ENCODE results near the gene ACKR2. TPM values are rescaled to one million over a fixed set of nuclear protein-coding genes. Genes with fewer than 3 reads are reported as not detected.

The ACKR2 gene
- total RNA-seq, 1 experiment from 2014 or later: 0.76 TPM

DNA sequence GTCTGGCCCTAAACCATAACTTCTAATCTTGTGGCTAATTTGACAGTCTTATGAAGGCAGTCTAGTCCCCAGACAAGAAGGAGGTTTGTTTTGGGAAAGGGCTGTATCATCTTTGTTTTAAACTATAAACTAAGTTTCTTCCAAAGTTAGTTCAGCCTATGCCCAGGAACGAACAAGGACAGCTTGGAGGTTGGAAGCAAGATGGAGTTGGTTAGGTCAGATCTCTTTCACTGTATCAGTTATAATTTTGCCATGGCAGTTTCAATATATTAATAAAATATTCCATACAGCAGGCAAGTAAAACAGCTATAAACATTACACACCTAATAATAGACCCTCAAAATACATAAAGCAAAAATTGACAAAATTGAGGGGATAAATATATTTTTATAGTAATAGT, 83.6 kb downstream of the ACKR2 start:
- H2AFZ ChIP-seq (ENCODE audit: low read depth, low read length, poor library complexity, severe bottlenecking): no peak overlapping the region
- H3K27me3 ChIP-seq (ENCODE audit: insufficient read depth, low read length): no peaks in the 10 kb centered on the region
- DNase-seq (ENCODE audit: low read depth, low spot score) (no peak), ATAC-seq (no peak)
- ChIA-PET CTCF (interaction anchor here (0.9 kb wide), 1 partner anchor 73 kb away, joined by 3 read pairs; no protein-coding TSS in a partner anchor), RAD21 (ENCODE audit: low non-redundant PET in 1 of 2, low total read pairs in 2 of 2, uncharacterized antibody in 2 of 2, unreplicated experiment in 2 of 2) (no interaction called here), POLR2A (no interaction called here)
- no peak overlapping the region for H3K27ac ChIP-seq (ENCODE audit: low read depth, low read length)
- no peaks in the 10 kb centered on the region for H3K9me2 ChIP-seq (ENCODE audit: insufficient read depth)
- no peak overlapping the region for H3K4me3 ChIP-seq (replicated peaks in 1 of 2; ENCODE audit: low read depth in 1 of 2, low read length in 2 of 2)
- intact Hi-C loops (cut with micrococcal nuclease): no loop called here
- no TSS peak for BruUV-seq (replicated peaks)
- no peaks in the 10 kb centered on the region for H3K9me3 ChIP-seq (ENCODE audit: control insufficient read depth in 1 of 2, insufficient read depth in 1 of 2, low read depth in 1 of 2, low read length in 2 of 2)
- TF ChIP-seq FOSL1 (IDR thresholded peaks at IDR 0.05; ENCODE audit: low read depth) (no peak), POLR2AphosphoS5 (IDR thresholded peaks at IDR 0.05; ENCODE audit: low read depth, low read length) (no peak), EZH2 (IDR thresholded peaks at IDR 0.05) (no peak), SRF (IDR thresholded peaks at IDR 0.05; ENCODE audit: low read depth) (no peak), EGR1 (IDR thresholded peaks at IDR 0.05; ENCODE audit: low read depth) (no peak), POLR2A (IDR thresholded peaks at IDR 0.05; ENCODE audit: borderline replicate concordance, extremely low read depth, insufficient read depth, insufficient read length) (no peak), ZFX (IDR thresholded peaks at IDR 0.05) (no peak), EZH2phosphoT487 (IDR thresholded peaks at IDR 0.05; ENCODE audit: borderline replicate concordance) (no peak), ELF1 (IDR thresholded peaks at IDR 0.05; ENCODE audit: borderline replicate concordance, low read depth) (no peak), SIN3A (IDR thresholded peaks at IDR 0.05; ENCODE audit: low read depth) (no peak), TCF7L2 (IDR thresholded peaks at IDR 0.05; ENCODE audit: borderline replicate concordance, extremely low read depth, insufficient read depth, insufficient read length) (no peak), YY1 (IDR thresholded peaks at IDR 0.05; ENCODE audit: extremely low read depth, insufficient replicate concordance, low read depth, low read length) (no peak), ZNF274 (IDR thresholded peaks at IDR 0.05; ENCODE audit: low read depth, low read length) (no peak), SP1 (IDR thresholded peaks at IDR 0.05; ENCODE audit: low read depth) (no peak)
- TF ChIP-seq, protein P1, sequence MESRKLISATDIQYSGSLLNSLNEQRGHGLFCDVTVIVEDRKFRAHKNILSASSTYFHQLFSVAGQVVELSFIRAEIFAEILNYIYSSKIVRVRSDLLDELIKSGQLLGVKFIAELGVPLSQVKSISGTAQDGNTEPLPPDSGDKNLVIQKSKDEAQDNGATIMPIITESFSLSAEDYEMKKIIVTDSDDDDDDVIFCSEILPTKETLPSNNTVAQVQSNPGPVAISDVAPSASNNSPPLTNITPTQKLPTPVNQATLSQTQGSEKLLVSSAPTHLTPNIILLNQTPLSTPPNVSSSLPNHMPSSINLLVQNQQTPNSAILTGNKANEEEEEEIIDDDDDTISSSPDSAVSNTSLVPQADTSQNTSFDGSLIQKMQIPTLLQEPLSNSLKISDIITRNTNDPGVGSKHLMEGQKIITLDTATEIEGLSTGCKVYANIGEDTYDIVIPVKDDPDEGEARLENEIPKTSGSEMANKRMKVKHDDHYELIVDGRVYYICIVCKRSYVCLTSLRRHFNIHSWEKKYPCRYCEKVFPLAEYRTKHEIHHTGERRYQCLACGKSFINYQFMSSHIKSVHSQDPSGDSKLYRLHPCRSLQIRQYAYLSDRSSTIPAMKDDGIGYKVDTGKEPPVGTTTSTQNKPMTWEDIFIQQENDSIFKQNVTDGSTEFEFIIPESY (IDR thresholded peaks at IDR 0.05; ENCODE audit: extremely low read depth, insufficient replicate concordance, low read length): no peak
- TF ChIP-seq, protein P2, sequence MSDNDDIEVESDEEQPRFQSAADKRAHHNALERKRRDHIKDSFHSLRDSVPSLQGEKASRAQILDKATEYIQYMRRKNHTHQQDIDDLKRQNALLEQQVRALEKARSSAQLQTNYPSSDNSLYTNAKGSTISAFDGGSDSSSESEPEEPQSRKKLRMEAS (IDR thresholded peaks at IDR 0.05): no peak
- TF ChIP-seq, protein P3, sequence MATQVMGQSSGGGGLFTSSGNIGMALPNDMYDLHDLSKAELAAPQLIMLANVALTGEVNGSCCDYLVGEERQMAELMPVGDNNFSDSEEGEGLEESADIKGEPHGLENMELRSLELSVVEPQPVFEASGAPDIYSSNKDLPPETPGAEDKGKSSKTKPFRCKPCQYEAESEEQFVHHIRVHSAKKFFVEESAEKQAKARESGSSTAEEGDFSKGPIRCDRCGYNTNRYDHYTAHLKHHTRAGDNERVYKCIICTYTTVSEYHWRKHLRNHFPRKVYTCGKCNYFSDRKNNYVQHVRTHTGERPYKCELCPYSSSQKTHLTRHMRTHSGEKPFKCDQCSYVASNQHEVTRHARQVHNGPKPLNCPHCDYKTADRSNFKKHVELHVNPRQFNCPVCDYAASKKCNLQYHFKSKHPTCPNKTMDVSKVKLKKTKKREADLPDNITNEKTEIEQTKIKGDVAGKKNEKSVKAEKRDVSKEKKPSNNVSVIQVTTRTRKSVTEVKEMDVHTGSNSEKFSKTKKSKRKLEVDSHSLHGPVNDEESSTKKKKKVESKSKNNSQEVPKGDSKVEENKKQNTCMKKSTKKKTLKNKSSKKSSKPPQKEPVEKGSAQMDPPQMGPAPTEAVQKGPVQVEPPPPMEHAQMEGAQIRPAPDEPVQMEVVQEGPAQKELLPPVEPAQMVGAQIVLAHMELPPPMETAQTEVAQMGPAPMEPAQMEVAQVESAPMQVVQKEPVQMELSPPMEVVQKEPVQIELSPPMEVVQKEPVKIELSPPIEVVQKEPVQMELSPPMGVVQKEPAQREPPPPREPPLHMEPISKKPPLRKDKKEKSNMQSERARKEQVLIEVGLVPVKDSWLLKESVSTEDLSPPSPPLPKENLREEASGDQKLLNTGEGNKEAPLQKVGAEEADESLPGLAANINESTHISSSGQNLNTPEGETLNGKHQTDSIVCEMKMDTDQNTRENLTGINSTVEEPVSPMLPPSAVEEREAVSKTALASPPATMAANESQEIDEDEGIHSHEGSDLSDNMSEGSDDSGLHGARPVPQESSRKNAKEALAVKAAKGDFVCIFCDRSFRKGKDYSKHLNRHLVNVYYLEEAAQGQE (IDR thresholded peaks at IDR 0.05; ENCODE audit: low read depth): no peak
- TF ChIP-seq, protein P4, sequence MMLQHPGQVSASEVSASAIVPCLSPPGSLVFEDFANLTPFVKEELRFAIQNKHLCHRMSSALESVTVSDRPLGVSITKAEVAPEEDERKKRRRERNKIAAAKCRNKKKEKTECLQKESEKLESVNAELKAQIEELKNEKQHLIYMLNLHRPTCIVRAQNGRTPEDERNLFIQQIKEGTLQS (IDR thresholded peaks at IDR 0.05): no peak
- H3K36me3 ChIP-seq (ENCODE audit: control insufficient read depth in 1 of 2, insufficient read depth in 2 of 2, low read length in 2 of 2): no peaks in the 10 kb centered on the region
- no peak overlapping the region for H3K4me2 ChIP-seq (ENCODE audit: low read length)
- no peaks in the 10 kb centered on the region; a peak in 1 of 4 replicates for H3K4me1 ChIP-seq (ENCODE audit: control insufficient read depth in 1 of 2, insufficient read depth in 2 of 2, low read length in 2 of 2)
- no peaks in the 10 kb centered on the region for H4K20me1 ChIP-seq (ENCODE audit: insufficient read depth)
- H3K79me2 ChIP-seq (ENCODE audit: insufficient read depth, low read length): no peaks in the 10 kb centered on the region
- no peak overlapping the region for H3K9ac ChIP-seq (ENCODE audit: low read length)
